GM18909 (cell line): ENCODE results near the gene SAP30L.

Source experiments
- ATAC-seq: cut with Tn5 transposase; IDR thresholded peaks from one replicate; pipeline ENCODE4 v1.9.1; 2021; ENCODE audit warnings: mild to moderate bottlenecking; ENCODE audit not compliant: unreplicated experiment, poor library complexity

SAP30L gene

DNA sequence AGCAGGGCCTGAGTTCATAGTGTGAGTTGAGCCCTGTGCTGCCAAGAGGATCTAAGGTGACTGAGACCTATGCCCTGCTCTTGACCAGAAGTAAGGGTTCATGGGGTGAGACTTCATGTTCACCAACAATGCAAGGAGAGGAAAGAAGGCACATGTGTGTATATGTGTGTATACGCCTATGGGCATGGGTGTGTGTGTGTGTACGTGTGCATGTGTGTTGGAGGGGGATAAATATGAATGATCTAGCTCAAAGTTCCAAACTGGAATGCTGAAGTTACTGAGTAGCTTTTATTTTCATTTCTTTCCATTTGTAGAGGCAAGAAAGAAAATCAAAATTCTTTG, 57.9 kb downstream of the SAP30L start:
- no peak for ATAC-seq

DNA sequence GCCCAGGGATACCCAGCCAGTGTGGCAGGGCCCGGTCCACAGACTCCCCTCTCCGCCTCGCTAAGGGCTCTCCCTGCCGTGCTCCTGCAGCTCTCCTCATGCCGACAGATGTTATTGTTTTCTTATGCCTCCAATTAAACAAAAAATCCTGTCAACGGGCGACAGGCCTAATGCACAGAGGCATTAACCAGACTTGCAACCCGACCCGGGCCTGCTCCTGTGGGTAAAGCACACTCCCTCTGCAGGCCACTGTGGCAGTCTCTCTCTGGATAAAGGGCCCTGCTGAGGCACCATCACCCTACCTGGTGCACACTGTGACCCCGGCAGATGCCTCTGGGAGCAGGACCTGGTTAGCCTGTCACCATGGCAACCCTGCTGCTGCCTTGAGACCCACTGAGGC, 59.8 kb downstream of the SAP30L start:
- no peak for ATAC-seq

DNA sequence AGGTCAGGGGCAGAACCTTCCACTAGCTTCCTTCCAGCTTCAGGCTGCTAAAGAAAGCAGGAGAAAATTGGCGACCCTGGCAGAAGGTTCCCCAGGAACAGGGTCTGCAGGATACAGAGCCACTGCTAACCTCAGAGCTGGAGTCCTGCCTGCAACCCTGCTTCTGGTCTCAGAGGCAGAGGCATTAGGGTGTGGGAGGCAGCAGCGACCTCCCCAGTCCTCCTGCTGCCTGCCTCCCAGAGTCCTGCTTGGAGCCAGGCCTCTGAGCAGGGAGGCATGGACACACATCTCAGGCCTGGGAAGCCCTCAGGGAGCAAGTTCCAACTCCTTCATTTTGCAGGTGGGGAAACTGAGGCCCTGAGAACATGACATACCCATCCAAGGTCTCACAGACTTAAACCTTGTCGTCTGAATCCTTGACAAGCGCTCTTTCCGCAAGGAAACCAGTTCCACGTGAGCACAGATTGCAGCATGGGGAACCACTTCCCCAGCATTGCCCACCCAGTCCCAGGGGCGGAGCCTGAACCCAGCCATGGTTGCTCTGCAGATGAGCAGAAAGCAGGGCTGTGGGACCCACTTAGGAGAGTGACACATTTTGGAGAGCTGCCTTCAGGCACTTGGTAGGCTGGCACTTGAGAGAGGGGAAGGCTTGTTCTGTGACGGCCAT, 60.4 kb downstream of the SAP30L start:
- ATAC-seq: no peak

DNA sequence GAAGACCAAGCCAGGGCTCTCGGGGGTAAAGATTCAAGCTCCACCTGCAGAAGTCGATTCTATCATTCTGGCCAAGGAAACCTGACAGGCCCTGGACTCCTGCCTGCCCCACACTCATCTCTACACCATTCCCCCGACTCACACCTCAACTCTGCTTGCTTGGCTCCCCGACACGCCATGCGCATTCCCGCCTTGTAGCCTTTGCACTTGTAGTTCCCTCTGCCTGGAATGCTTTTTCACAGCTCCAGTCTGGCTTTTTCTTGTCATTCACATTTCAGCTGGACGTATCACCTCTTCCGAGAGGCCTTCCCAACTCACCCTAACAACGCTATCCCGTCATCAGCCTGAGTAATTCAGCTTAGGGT, 60.9 kb downstream of the SAP30L start:
- no peak for ATAC-seq

DNA sequence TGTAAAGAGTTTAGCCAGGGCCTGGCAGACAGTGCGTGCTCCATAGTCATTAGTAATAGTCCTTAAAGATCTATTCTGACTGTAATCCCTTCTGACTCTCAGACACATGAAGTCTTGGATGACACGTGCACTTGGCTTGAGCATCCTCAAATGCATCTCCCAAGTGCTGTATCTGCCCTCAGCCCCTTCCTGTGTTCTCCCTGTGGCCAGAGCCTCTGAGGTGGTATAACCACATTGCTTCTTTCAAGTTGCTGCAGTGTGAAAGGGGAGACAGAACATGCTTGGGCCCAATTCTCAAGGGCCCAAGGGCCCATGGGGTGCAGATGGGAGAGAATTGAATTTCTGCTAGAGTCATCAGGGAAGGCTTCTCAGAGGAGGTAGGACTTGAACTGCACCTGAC, 62.3 kb downstream of the SAP30L start:
- no peak for ATAC-seq

DNA sequence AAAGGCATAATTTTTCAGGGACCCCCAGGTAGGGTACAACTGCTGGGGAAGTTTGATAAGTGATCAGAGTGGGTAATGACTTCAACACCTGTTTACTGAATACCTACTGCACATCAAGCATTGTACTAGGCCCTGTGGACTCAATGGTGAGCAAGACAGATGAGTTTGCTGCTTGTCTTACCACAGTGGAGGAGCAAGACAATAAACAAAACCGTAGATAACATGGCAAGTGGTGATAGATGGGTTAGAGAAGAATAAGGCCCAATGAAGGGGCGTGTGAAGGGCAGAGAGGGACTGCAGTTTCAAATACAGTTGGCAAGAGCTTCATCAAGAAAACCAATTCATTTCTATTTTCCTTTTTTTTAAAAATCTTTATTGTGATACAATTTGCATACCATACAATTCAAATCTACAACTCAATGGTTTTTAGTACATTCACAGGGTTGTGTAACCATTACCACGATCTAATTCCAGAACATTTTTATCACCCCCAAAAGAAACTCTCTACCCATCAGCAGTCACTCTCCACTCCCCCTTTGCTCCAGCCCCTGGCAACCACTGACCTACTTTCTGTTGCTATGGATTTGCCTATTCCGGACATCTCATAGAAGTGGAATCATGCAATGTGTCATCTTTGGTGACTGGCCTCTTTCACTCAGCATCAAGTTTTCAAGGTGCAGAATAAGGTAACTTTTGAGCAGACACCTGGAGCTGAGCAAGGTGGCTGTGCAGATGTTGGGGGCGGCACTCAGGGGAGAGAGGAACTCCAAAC, 64.2 kb downstream of the SAP30L start:
- ATAC-seq: no peak
